CD4-positive, alpha-beta T cell treated with Interleukin-1 beta for 1 hour (primary cell): Measurements from ENCODE around the gene PARVA.

Source experiments
- DNase-seq, 2 donors: peaks; one replicate each; pipeline ENCODE4 v3.0.0-alpha.2; 2020 to 2022

PARVA gene

GRCh38 chr11:12408156-12408770, 30.9 kb downstream of the PARVA start:
- no peak for DNase-seq

- no peak for DNase-seq
These were observed 32.2 kb downstream of the PARVA start for GRCh38 chr11:12409621-12410005.

DNA sequence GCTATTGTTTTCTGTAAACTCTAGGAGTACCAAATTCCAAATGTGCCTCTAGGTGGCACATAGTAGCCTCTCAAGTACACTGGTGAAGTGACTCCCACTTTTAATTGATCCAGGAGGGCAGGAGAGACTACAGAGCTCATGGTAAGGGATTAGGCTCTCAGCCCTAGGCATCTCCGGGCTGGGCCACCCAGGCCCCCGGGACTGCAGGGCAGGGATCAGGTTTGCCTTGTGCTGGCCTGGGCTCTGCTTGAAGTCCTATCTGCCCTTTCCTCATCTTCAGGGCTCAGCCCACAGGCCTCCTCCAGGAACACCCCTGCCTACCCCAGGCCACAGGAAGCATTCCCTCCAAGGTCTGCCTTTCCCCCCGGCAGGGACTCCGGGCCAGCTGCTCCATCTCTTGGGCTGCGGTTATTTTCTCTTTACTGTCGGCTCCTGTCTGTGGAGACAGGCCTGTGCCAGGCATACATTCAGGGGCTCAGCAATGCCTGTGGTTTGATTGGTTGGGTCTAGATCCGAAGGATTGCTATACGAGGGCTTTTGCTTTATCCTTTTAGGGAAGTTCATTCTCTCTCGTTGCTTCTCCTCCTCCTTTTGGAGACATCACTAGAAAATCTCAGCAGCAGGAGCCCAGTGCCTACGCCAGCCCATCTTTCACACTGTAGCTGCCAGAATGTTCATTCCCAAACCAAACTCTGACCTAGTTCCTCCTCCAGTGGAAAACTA, 32.8 kb downstream of the PARVA start:
- no peak for DNase-seq

DNA sequence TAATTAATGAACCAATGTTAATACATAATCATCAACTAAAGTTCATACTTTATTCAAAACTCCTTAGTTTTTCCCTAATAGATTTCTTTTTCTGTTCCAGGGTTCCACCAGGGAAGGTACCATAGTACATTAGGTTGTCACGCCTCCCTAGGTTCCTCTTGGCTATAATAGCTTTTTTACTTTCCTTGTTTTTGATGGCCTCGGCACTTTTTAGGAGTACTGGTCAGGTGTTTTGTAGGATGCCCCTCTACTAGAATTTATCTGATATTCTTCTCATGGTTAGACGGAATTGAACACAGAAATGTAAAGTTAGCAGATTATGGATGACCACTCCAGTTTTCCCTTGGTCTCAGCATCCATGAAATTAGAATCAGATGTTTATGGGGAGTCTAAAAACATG, 34.0 kb downstream of the PARVA start:
- no peak for DNase-seq

GRCh38 chr11:12411806-12412727, 34.7 kb downstream of the PARVA start:
- peak in 1 of 2 donors; percentile 1 for DNase-seq

DNA sequence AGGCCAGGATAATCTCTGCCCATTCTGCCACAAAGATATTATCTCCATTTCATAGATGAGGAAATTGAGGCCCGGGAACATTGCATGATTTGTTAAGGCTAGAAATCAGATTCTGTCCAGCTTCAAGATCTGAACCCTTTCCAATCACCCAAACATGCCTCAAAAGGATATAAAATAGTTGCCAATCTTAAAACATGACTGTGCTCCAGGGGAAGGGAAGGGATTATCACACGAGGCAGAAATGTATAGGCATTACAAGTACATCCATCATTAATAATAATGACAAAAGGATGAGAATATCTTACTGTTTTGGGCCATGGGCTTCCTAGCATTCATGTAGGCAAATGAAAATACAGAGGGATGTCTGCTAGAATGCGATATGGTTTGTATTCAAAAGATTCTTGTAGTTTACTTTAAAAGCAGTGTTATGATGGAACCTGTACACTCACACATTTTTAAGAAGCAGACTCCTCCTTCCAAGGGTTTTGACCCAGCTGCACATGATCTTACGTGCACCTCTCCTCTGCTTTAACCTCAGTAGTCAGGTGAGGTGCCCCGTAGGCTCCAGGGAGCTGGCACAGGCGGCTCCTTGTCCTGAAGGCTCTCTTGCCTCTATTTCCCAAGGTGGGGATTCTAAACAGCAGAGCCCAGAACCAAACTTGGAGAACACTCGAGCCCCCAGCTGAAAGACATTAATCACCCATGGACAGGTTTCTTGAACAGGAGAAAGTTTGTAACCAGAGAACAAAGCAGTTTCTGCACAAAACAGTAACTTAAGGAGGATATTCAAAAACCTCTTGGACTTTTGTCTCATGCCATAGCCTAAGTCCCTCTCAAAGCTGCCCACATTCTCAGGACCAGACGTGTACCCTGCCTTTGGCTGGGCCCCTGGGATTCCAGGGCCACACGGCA, 36.0 kb downstream of the PARVA start:
- DNase-seq, result no peak

- no peak for DNase-seq
These were observed 37.2 kb downstream of the PARVA start for GRCh38 chr11:12414611-12415010.

DNA sequence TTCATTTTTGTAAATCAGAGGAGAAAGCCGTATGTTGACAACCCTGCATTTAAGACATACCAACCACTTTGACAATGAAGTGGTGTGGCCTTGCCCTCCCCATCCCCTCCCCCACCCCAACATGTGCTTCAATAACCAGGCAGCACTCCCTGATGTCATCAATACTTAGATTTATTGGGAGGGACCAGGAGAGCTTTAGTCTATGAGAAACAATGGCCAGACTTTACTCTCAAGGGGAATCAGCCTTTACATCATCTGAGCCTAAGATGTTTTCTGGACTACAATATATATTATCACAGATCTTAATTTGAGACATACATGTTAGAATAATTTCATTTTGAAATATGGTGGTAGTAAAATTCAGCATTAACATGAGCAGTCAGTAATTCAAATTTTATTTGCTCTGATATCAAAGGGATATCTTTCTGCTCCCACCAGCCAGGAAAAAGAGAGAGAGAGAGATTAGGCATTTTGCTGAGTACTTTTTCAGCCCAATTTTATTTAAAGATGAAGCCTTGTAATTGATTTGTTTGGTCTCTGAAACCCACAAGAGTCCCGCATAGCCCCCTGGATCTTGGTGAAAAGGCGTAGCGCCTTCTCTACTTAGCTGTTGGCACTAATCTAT, 38.1 kb downstream of the PARVA start:
- DNase-seq, result no peak

- DNase-seq, result no peak
These were observed 39.2 kb downstream of the PARVA start for GRCh38 chr11:12416552-12416951.

DNA sequence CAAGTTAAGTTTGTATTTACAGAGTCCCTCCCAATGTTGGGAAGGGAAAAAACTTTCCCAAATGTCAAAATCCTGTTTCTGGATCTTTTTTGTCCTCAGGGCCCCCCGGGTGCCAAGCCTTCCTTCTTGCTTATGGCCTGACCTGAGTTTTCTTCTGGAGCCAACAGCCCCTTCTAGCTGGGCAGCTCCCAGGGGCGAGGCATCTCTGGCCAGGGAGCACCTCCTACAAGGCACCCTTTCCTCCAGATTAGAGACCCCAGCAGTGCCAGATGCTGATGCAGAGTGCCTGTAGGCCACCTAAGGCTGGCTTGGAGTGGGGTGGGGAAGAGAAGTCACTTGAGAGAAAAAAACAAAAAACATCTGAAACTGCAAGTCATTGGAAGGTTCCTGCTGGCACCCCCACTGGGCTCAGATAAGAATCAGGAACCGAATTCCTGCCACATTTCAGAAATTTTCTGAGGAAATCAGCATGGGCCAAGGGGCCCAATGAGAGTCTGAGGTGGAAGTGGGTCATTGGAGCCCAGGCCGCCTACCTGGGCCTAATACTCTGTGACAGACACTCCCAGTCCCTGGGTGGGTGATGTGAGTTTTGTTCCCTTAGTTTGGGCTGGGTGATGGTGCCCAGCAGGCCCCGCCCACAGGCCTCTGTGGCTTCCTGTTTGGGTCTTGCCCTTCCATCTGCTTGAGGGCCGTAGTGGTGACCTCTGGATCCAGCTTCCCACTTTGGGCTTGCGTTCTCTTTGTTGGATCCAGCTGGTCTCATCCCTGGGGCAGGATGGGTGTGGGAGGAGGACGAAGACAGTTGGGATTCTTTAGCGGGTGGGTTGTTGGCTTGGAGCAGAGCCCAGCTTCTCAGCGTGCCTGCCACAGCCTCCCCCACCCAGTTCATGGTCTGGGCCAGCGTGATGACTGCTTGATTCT, 40.6 kb downstream of the PARVA start:
- no peak for DNase-seq

DNA sequence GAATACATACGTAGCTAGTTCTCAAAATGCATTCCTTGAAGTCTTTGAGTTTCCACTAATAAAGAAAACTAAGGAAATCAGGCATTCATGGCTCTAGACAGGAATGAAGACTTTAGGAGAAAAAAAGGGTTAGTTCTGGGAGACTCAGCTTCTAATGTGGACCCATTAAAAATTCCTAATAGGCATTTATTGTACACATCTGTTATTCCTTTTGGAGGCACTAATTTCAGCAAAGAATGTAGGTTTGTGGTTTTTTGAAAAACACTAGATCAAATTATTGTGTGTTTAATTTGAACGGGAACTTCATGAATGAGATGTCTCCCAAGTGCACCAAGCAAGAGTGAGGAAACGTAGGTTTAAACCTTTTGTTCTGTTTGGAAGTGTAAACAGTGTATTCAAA, 42.7 kb downstream of the PARVA start:
- DNase-seq, result no peak

- no peak for DNase-seq
These were observed 43.3 kb downstream of the PARVA start for GRCh38 chr11:12420706-12421105.

GRCh38 chr11:12421386-12421785, 44.0 kb downstream of the PARVA start:
- DNase-seq, result no peak

GRCh38 chr11:12426176-12426575, 48.8 kb downstream of the PARVA start:
- no peak for DNase-seq

GRCh38 chr11:12429155-12429554, 51.8 kb downstream of the PARVA start:
- no peak for DNase-seq

DNA sequence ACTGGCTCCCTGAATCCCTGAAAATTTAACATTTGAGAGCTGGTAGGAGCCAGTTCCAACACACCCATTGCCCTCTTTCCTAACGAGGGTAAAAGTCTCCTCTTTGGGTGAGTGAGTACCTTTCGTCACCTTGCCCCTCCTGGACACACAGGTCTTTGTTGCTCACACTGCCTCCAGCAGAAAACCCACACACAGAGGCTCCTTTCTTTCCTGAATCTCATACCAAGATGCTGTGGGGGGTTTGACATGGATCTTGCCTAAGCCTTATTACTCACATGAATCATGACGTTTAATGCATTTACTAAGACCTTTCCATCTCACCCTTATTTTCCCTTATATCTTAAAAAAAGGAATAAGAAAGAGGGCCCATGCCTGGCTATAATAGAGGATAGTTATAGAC, 53.0 kb downstream of the PARVA start:
- DNase-seq, result no peak

DNA sequence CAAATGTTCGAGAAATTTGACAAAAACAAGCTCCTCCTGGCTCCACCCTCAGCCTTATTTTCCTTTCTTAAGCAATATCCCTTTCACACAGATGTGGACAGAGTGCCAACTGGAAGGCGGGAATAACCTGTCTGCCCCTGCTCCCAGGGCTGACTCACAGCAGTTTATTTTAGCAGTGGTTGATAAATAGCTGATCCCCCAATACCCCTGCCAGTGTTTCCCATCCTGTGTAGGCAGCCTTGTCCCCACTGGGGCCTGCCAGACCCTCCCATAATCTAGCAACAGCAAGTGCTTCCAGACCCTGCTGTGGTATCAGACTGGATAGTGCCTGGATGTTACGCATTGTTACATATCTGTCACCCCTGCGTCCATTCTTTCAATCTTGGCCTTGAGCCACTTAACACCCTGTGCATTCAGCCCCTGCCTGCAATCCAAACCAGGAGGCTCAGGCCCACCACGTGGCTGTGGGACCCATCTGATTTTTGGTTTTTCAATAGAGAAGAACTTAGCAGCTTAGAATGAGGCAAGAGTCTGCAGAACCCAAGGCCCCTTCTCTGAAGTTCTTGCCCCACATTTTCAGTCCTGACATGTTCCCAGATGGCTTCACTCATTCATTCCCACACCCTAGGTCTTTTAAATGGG, 53.7 kb downstream of the PARVA start:
- DNase-seq, result no peak

DNA sequence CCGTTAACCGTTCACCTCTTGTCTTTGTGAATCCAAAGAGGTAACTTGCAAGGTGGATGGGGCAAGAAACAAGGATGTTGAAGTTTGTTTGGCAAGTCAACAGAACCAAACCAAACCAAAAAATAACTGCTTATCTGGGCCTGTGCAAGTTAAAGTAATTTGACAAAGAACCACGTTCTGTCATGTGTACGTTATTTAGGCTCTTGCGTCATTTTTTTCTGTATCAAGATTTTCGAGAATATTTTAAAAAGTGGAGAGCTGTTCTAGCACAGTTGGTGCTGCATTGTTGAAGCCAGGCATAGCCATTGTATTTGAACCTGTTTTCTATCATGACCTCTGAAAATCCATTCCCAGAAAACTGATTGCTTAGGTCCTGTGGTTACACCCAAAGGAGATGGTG, 55.1 kb downstream of the PARVA start:
- no peak for DNase-seq

- DNase-seq, result no peak
These were observed 55.8 kb downstream of the PARVA start for GRCh38 chr11:12433121-12433520.

DNA sequence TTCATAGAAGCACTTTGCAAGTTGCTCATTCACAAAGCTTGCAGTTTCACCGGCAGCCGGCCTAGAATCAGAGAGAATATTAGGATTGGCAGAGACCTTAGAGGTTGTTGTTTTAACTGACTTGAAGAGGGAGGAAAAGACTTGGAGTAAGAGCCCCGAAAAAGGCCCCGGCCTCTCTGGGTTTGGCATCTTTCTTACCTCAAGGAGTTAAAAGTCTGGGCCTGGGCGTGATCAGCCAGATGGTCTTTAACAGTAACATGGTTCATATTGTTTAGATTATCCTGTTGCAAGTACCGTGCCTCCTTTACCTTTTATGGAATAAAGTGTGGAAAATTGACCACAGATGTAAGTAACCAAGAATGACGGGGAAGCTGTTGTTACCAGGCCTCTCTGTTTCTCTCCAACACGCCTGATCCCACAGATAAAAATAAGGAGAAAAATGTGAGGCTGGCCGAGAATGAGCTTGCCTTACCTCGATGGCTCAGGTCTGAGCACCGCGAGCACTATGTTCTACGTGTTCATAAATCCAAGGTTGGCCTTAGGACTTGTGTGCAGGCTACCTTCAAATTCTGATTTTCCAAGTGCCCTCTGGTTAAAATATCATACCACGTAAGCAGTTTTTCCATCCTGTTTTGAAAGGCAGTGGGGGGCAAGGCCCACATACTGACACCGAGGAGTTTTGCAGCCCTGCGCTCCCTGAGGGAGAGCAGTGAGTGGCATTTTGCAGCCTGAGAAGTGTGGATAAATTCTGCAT, 56.4 kb downstream of the PARVA start:
- DNase-seq, result no peak
